Tibial artery (tissue), 4 donors: ENCODE measurements around the gene NADK2.

ENCODE experiments used
- DNase-seq, 2 donors: peaks; one replicate each; pipeline ENCODE4 v3.0.0-alpha.2; 2019
- H3K27ac ChIP-seq, 2 donors: fragments of 200-600 bp; sonication (generic) in 1 of 2; 1 replicate in 1 of 2; 2 replicates in 1 of 2; pipeline ENCODE4 v1.5.1; 2018 to 2019; ENCODE audit warnings: mild to moderate bottlenecking in 1 of 2
- H3K27me3 ChIP-seq, 2 donors: fragments of 200-600 bp; sonication (generic) in 1 of 2; one replicate each; pipeline versions ENCODE4 v1.5.1 to v1.6.0; 2016 to 2019
- H3K36me3 ChIP-seq, 3 donors: fragments of 200-600 bp; sonication (generic) in 2 of 3; one replicate each; pipeline ENCODE4 v1.5.1; 2016 to 2019; ENCODE audit warnings: mild to moderate bottlenecking in 2 of 3
- H3K4me1 ChIP-seq, 4 donors: fragments of 200-600 bp; sonication (generic) in 2 of 4; 1 replicate in 3 of 4; 2 replicates in 1 of 4; pipeline ENCODE4 v1.5.1; 2016 to 2019
- H3K4me3 ChIP-seq, 2 donors: fragments of 200-600 bp; sonication (generic) in 1 of 2; 1 replicate in 1 of 2; 2 replicates in 1 of 2; pipeline ENCODE4 v1.5.1; 2018 to 2019; ENCODE audit warnings: mild to moderate bottlenecking in 2 of 2
- H3K9me3 ChIP-seq, 3 donors: fragments of 200-600 bp; sonication (generic) in 1 of 3; one replicate each; pipeline ENCODE4 v1.5.1; 2016 to 2019
- intact Hi-C: fragments of 100-400 bp; cut with DNase I; formaldehyde crosslinking; loops from one replicate; pipeline ENCODE4 v1.15.0; 2023; ENCODE audit warnings: low total_unique reads
- TF ChIP-seq, protein P1 (sequence below), 2 experiments: fragments of 200-600 bp in 1 of 2; fragments of 450-650 bp in 1 of 2; IDR thresholded peaks; one replicate each; pipeline ENCODE4 v1.5.1; 2017 to 2019; ENCODE audit warnings: antibody characterized with exemption in 2 of 2, mild to moderate bottlenecking in 1 of 2, moderate library complexity in 1 of 2

The NADK2 gene

DNA sequence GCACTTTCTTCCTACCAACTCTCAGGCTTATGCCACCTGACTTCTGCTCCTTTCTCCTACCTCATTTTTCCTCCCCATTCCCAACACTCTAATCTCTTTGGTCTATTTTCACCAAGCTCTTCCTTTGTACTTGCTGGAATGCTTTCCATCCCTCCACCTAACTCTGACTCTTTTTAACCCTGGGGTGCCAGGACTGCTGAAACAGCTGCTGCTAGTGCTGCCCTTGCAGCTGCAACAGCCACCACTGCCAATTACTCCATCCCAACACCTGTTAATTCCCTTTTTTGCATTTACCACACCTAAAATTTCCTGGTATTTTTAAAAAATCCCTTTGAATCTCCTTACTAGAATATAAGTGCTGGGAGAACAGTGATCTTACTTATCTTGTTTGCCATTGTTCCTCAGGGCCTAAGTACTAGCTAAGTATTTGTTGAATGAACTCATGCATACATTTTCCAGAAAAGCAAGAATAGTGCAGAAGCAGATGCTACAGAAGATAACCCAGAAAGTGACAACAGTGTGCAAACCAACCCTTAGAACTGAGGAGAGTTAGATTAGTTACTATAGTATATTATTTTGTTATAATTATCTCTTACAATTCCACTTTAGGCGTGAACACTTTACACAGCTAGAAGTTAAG, 11.5 kb downstream of the NADK2 start:
- no peak for DNase-seq
- Histone ChIP-seq H3K36me3 (peaks cover 4 to 11% (median 7%) of the 10 kb centered on the region in 3 donors), H3K9me3 (no peaks in the 10 kb centered on the region), H3K4me1 (peaks cover 0 to 9% (median 0%) of the 10 kb centered on the region in 4 donors), H3K27ac (no peak overlapping the region), H3K27me3 (no peaks in the 10 kb centered on the region), H3K4me3 (no peak overlapping the region)
- TF ChIP-seq, protein P1, sequence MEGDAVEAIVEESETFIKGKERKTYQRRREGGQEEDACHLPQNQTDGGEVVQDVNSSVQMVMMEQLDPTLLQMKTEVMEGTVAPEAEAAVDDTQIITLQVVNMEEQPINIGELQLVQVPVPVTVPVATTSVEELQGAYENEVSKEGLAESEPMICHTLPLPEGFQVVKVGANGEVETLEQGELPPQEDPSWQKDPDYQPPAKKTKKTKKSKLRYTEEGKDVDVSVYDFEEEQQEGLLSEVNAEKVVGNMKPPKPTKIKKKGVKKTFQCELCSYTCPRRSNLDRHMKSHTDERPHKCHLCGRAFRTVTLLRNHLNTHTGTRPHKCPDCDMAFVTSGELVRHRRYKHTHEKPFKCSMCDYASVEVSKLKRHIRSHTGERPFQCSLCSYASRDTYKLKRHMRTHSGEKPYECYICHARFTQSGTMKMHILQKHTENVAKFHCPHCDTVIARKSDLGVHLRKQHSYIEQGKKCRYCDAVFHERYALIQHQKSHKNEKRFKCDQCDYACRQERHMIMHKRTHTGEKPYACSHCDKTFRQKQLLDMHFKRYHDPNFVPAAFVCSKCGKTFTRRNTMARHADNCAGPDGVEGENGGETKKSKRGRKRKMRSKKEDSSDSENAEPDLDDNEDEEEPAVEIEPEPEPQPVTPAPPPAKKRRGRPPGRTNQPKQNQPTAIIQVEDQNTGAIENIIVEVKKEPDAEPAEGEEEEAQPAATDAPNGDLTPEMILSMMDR (IDR thresholded peaks at IDR 0.05): no peak
- intact Hi-C loops: loop anchor here (10.0 kb wide), 1 partner anchor 75 kb away; the partner anchor contains the start of genes LMBRD2 and SKP2

- Histone ChIP-seq H3K27ac (no peak overlapping the region), H3K36me3 (peaks cover 16 to 22% (median 19%) of the 10 kb centered on the region in 3 donors), H3K4me3 (no peak overlapping the region), H3K9me3 (no peaks in the 10 kb centered on the region), H3K4me1 (peaks cover 0 to 6% (median 0%) of the 10 kb centered on the region in 4 donors), H3K27me3 (no peaks in the 10 kb centered on the region)
- intact Hi-C loops: no loop called here
- TF ChIP-seq, protein P1 (IDR thresholded peaks at IDR 0.05): no peak
- DNase-seq: no peak
These were observed 13.2 kb downstream of the NADK2 start for GRCh38 chr5:36228505-36228904.

- H3K36me3 ChIP-seq: peaks cover 16 to 26% (median 24%) of the 10 kb centered on the region in 3 donors
- no peaks in the 10 kb centered on the region for H3K9me3 ChIP-seq
- H3K4me1 ChIP-seq: peaks cover 0 to 6% (median 2%) of the 10 kb centered on the region in 4 donors
- intact Hi-C loops: no loop called here
- no peak for DNase-seq
- no peak overlapping the region for H3K27ac ChIP-seq
- H3K27me3 ChIP-seq: no peaks in the 10 kb centered on the region
- H3K4me3 ChIP-seq: no peak overlapping the region
- TF ChIP-seq, protein P1 (IDR thresholded peaks at IDR 0.05): no peak
These were observed 14.7 kb downstream of the NADK2 start for GRCh38 chr5:36227046-36227445.

- intact Hi-C loops: no loop called here
- Histone ChIP-seq H3K36me3 (peaks cover 47 to 52% (median 50%) of the 10 kb centered on the region in 3 donors), H3K27me3 (no peaks in the 10 kb centered on the region), H3K27ac (no peak overlapping the region), H3K9me3 (no peaks in the 10 kb centered on the region), H3K4me1 (peaks cover 0 to 4% (median 0%) of the 10 kb centered on the region in 4 donors), H3K4me3 (no peak overlapping the region)
- TF ChIP-seq, protein P1 (IDR thresholded peaks at IDR 0.05): no peak
- DNase-seq: no peak
These were observed 19.1 kb downstream of the NADK2 start for GRCh38 chr5:36222620-36223019.

- Histone ChIP-seq H3K27me3 (no peaks in the 10 kb centered on the region), H3K9me3 (no peaks in the 10 kb centered on the region), H3K27ac (no peak overlapping the region), H3K4me1 (peaks cover 0 to 2% (median 0%) of the 10 kb centered on the region in 4 donors), H3K36me3 (peaks cover 47 to 67% (median 64%) of the 10 kb centered on the region in 3 donors), H3K4me3 (no peak overlapping the region)
- TF ChIP-seq, protein P1 (IDR thresholded peaks at IDR 0.05): no peak
- intact Hi-C loops: no loop called here
- no peak for DNase-seq
These were observed 23.7 kb downstream of the NADK2 start for GRCh38 chr5:36217988-36218387.
